ENCODE data around the gene PCNX3.
A peak's percentile ranks its signal among the peaks of the same experiment; 100 is the strongest.

PCNX3 gene

GRCh38 chr11:65615950-65616574 is 486 bp downstream of the PCNX3 start:
- WGBS: 3% methylated on average over 50 of the region's 50 CpGs
- Histone ChIP-seq H3K36me3 (ENCODE audit: insufficient read depth, low read length) (peaks cover 41% of the 10 kb centered on the region), H3K4me1 (ENCODE audit: insufficient read depth, low read length) (0 out of 2 replicates have a peak, but pooled peaks cover 4% of the 10 kb centered on the region)

GRCh38 chr11:65616575-65617001 is 1.0 kb downstream of the PCNX3 start:
- Histone ChIP-seq H3K36me3 (ENCODE audit: insufficient read depth, low read length) (peaks cover 45% of the 10 kb centered on the region), H3K9ac (ENCODE audit: low read depth, low read length) (peak overlapping the region; percentile 62), H3K9me3 (ENCODE audit: insufficient read depth, low read depth, low read length) (no peaks in the 10 kb centered on the region), H3K27me3 (ENCODE audit: insufficient read depth, low read length) (no peaks in the 10 kb centered on the region), H3K27ac (ENCODE audit: low read depth, low read length) (no peak overlapping the region), H3K4me1 (ENCODE audit: insufficient read depth, low read length) (0 out of 2 replicates have a peak, but pooled peaks cover 4% of the 10 kb centered on the region), H3K4me3 (ENCODE audit: low read length) (peak overlapping the region; percentile 76)
- 88% methylated on average over 9 of the region's 10 CpGs for WGBS

More at GRCh38 chr11:65615950-65616574, 486 bp downstream of the PCNX3 start:
- Histone ChIP-seq H3K27ac (ENCODE audit: low read depth, low read length) (peak overlapping the region; percentile 90; the same call in 1 of the 2 replicates), H3K4me3 (ENCODE audit: low read length) (peak overlapping the region; percentile 76), H3K9me3 (ENCODE audit: insufficient read depth, low read depth, low read length) (no peaks in the 10 kb centered on the region), H3K9ac (ENCODE audit: low read depth, low read length) (peak overlapping the region; percentile 62), H3K27me3 (ENCODE audit: insufficient read depth, low read length) (no peaks in the 10 kb centered on the region)

DNA sequence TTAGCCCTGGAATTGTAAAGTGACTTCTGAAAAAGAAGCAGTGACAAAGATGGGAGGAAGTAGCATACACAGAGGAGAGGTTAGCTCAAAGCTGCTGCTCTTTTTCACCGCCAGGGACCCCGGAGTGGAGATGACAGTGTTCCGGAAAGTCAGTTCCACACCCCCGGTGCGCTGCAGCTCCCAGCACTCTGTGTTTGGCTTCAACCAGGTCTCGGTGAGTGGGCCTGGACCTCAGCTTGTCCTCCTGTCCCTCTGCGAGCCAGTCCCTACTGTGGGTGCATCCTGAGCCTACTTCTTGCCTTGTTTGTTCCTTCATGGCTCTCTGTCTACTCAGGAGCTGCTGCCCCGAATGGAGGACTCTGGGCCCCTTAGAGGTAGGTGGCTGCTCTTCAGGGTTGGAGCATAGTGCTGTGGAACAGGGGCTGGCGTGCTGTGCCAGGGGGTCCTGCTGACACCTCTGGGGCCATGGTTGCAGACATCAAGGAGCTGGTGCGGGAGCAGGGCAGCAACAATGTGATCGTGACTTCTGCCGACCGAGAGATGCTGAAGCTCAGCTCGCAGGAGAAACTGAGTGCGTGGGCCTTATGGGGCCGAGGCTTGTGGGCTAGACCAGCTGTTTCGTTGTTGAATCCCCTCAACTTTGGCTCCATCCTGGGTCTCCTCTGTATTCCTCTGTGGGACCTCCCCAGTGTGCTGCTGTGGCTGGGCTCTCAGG is 1.7 kb downstream of the PCNX3 start:
- Histone ChIP-seq H3K4me3 (ENCODE audit: low read length) (peak overlapping the region; percentile 76), H3K36me3 (ENCODE audit: insufficient read depth, low read length) (peaks cover 49% of the 10 kb centered on the region), H3K27ac (ENCODE audit: low read depth, low read length) (no peak overlapping the region), H3K27me3 (ENCODE audit: insufficient read depth, low read length) (no peaks in the 10 kb centered on the region), H3K9ac (ENCODE audit: low read depth, low read length) (no peak overlapping the region), H3K9me3 (ENCODE audit: insufficient read depth, low read depth, low read length) (no peaks in the 10 kb centered on the region), H3K4me1 (ENCODE audit: insufficient read depth, low read length) (0 out of 2 replicates have a peak, but pooled peaks cover 4% of the 10 kb centered on the region)
- 95% methylated on average over 17 of the region's 17 CpGs for WGBS

DNA sequence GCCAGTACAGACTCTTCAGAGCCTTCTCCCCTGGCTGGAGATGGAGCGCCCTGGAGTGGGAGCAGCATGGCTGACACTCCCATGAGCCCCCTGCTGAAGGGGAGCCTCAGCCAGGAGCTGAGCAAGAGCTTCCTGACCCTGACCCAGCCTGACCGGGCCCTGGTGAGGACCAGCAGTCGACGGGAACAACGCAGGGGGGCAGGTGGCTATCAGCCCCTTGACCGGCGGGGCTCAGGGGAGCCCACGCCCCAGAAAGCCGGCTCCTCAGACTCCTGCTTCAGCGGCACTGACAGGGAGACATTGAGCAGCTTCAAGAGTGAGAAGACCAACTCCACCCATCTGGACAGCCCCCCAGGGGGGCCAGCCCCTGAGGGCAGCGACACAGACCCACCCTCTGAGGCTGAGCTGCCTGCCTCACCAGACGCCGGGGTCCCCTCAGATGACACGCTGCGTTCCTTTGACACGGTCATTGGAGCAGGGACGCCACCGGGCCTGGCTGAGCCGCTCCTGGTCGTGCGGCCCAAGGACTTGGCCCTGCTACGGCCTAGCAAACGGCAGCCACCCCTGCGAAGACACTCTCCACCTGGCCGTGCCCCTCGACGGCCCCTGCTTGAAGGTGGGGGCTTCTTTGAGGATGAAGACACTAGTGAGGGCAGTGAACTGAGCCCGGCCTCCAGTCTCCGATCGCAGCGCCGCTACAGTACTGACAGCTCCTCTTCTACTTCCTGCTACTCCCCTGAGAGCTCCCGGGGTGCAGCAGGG is 2.6 kb downstream of the PCNX3 start:
- H3K4me1 ChIP-seq (ENCODE audit: insufficient read depth, low read length): 0 out of 2 replicates have a peak, but pooled peaks cover 4% of the 10 kb centered on the region
- no peaks in the 10 kb centered on the region for H3K9me3 ChIP-seq (ENCODE audit: insufficient read depth, low read depth, low read length)
- no peaks in the 10 kb centered on the region for H3K27me3 ChIP-seq (ENCODE audit: insufficient read depth, low read length)
- no peak overlapping the region for H3K9ac ChIP-seq (ENCODE audit: low read depth, low read length)
- peaks cover 54% of the 10 kb centered on the region for H3K36me3 ChIP-seq (ENCODE audit: insufficient read depth, low read length)
- no peak overlapping the region for H3K27ac ChIP-seq (ENCODE audit: low read depth, low read length)
- no peak overlapping the region for H3K4me3 ChIP-seq (ENCODE audit: low read length)
- 94% methylated on average over 33 of the region's 33 CpGs for WGBS

GRCh38 chr11:65618763-65619162 is 3.2 kb downstream of the PCNX3 start:
- no peak overlapping the region for H3K4me3 ChIP-seq (ENCODE audit: low read length)
- 0 out of 2 replicates have a peak, but pooled peaks cover 4% of the 10 kb centered on the region for H3K4me1 ChIP-seq (ENCODE audit: insufficient read depth, low read length)
- peaks cover 60% of the 10 kb centered on the region for H3K36me3 ChIP-seq (ENCODE audit: insufficient read depth, low read length)
- H3K9ac ChIP-seq (ENCODE audit: low read depth, low read length): no peak overlapping the region
- H3K27me3 ChIP-seq (ENCODE audit: insufficient read depth, low read length): no peaks in the 10 kb centered on the region
- H3K27ac ChIP-seq (ENCODE audit: low read depth, low read length): no peak overlapping the region
- WGBS: 95% methylated on average over 14 of the region's 14 CpGs
- no peaks in the 10 kb centered on the region for H3K9me3 ChIP-seq (ENCODE audit: insufficient read depth, low read depth, low read length)

DNA sequence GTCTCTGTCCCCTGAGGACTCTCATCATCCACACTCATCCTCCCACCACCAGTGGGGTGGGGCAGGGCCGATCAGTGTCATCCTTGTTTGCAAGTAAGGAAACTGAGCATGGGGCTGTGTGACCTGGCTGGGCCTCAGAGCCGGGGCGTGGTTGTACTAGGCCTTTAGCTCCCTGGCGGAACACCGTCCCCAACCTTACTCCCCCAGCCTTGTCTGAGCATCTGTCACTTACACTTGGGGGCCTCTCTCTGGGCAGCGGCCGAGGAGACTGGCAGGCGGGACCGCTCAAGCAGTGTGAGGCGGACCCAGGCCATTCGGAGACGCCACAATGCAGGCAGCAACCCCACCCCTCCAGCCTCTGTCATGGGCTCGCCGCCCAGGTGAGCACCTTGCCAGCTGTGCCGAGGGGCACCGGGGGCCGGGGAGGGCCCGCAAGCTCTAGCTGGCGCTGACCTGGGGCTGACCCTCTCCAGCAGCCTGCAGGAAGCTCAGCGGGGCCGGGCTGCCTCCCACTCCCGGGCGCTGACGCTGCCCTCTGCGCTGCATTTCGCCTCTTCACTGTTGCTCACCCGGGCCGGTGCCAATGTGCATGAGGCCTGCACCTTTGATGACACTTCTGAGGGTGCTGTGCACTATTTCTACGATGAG is 3.8 kb downstream of the PCNX3 start:
- peaks cover 66% of the 10 kb centered on the region for H3K36me3 ChIP-seq (ENCODE audit: insufficient read depth, low read length)

DNA sequence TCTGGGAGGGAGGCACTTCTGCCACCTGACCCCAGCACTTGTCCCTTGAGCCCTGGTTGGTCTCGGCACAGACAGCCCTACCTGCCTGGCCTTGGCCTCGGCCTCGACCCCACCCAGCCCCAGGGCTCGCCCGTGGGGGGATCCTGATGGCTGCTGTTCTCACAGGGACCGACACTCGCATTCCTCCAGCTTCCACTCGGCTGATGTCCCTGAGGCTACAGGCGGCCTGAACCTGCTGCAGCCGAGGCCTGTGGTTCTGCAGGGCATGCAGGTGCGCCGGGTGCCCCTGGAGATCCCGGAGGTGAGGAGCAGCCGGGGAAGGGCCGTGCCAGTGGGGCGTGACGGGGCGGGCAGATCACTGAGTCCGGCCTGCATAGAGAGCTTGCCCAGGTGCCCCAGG is 5.1 kb downstream of the PCNX3 start:
- H3K4me3 ChIP-seq (ENCODE audit: low read length): no peak overlapping the region
- H3K27ac ChIP-seq (ENCODE audit: low read depth, low read length): no peak overlapping the region
- H3K36me3 ChIP-seq (ENCODE audit: insufficient read depth, low read length): peaks cover 77% of the 10 kb centered on the region
- WGBS: 94% methylated on average over 19 of the region's 19 CpGs
- H3K9me3 ChIP-seq (ENCODE audit: insufficient read depth, low read depth, low read length): no peaks in the 10 kb centered on the region
- H3K27me3 ChIP-seq (ENCODE audit: insufficient read depth, low read length): no peaks in the 10 kb centered on the region
- 0 out of 2 replicates have a peak, but pooled peaks cover 4% of the 10 kb centered on the region for H3K4me1 ChIP-seq (ENCODE audit: insufficient read depth, low read length)
- H3K9ac ChIP-seq (ENCODE audit: low read depth, low read length): no peak overlapping the region

More for the DNA sequence above, 3.8 kb downstream of the PCNX3 start:
- Histone ChIP-seq H3K4me3 (ENCODE audit: low read length) (no peak overlapping the region), H3K27ac (ENCODE audit: low read depth, low read length) (no peak overlapping the region), H3K4me1 (ENCODE audit: insufficient read depth, low read length) (0 out of 2 replicates have a peak, but pooled peaks cover 4% of the 10 kb centered on the region), H3K27me3 (ENCODE audit: insufficient read depth, low read length) (no peaks in the 10 kb centered on the region), H3K9me3 (ENCODE audit: insufficient read depth, low read depth, low read length) (no peaks in the 10 kb centered on the region), H3K9ac (ENCODE audit: low read depth, low read length) (no peak overlapping the region)
- WGBS: 96% methylated on average over 29 of the region's 29 CpGs

DNA sequence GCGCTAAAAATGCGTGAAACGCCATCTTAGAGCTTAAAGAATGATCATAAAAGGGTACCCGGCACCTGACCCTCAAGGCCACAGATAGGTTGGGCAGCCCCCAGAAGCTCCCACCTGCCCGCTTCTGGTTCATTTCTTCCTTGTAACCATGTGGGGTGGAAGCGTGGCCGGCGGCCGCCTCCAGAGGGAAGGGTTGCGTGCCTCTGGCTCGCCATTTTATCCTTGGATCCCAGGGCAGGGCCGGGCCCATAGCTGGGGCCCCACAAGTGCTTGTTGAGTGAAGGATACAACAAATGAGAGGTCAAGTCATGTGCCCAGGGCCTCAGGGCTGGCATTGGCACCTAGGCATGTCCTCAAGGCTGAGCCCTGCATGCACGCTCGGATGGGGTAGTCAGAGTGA is 5.9 kb downstream of the PCNX3 start:
- Histone ChIP-seq H3K9ac (ENCODE audit: low read depth, low read length) (no peak overlapping the region), H3K36me3 (ENCODE audit: insufficient read depth, low read length) (peaks cover 83% of the 10 kb centered on the region), H3K4me1 (ENCODE audit: insufficient read depth, low read length) (0 out of 2 replicates have a peak, but pooled peaks cover 3% of the 10 kb centered on the region), H3K27me3 (ENCODE audit: insufficient read depth, low read length) (no peaks in the 10 kb centered on the region), H3K27ac (ENCODE audit: low read depth, low read length) (no peak overlapping the region), H3K9me3 (ENCODE audit: insufficient read depth, low read depth, low read length) (no peaks in the 10 kb centered on the region), H3K4me3 (ENCODE audit: low read length) (no peak overlapping the region)
- 94% methylated on average over 14 of the region's 14 CpGs for WGBS

- Histone ChIP-seq H3K4me1 (ENCODE audit: insufficient read depth, low read length) (no peaks in the 10 kb centered on the region), H3K27ac (ENCODE audit: low read depth, low read length) (no peak overlapping the region), H3K9me3 (ENCODE audit: insufficient read depth, low read depth, low read length) (no peaks in the 10 kb centered on the region), H3K4me3 (ENCODE audit: low read length) (no peak overlapping the region), H3K36me3 (ENCODE audit: insufficient read depth, low read length) (peaks cover 88% of the 10 kb centered on the region), H3K9ac (ENCODE audit: low read depth, low read length) (no peak overlapping the region), H3K27me3 (ENCODE audit: insufficient read depth, low read length) (no peaks in the 10 kb centered on the region)
- 95% methylated on average over 16 of the region's 16 CpGs for WGBS
Measured at GRCh38 chr11:65622011-65622410, 6.4 kb downstream of the PCNX3 start.

DNA sequence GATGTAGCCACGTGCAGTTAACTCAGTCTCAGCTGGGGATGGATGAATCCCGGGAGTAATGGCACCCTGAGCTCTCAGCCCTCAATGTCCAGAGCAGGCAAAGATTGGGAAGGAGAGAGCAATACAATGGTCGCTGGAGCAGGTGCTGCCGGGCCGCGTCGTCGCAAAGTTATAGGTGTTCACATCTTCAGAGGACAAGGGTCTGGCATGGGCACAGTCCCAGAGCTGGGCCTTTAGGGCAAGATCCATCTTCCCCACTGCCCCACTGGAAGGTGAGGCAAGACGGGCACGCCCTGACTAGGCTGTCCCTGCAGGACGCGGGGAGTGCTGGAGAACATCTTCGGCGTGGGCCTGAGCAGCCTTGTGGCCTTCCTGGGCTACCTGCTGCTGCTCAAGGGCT is 7.6 kb downstream of the PCNX3 start:
- Histone ChIP-seq H3K9ac (ENCODE audit: low read depth, low read length) (no peak overlapping the region), H3K27me3 (ENCODE audit: insufficient read depth, low read length) (no peaks in the 10 kb centered on the region), H3K4me3 (ENCODE audit: low read length) (no peak overlapping the region), H3K4me1 (ENCODE audit: insufficient read depth, low read length) (no peaks in the 10 kb centered on the region), H3K9me3 (ENCODE audit: insufficient read depth, low read depth, low read length) (no peaks in the 10 kb centered on the region), H3K27ac (ENCODE audit: low read depth, low read length) (no peak overlapping the region), H3K36me3 (ENCODE audit: insufficient read depth, low read length) (peaks cover 88% of the 10 kb centered on the region)
- 96% methylated on average over 14 of the region's 14 CpGs for WGBS

All from HUES64 (cell line).